ENCODE measurements around the gene TRIM38.

The TRIM38 gene

GRCh38 chr6:25968769-25969168 is 6.2 kb downstream of the TRIM38 start:
- Histone ChIP-seq H3K36me3 (ENCODE audit: control insufficient read depth in 1 of 2, insufficient read depth in 2 of 2, low read length in 2 of 2) (peaks cover 36 to 73% of the 10 kb centered on the region in 2 donors), H3K27me3 (ENCODE audit: control insufficient read depth in 1 of 2, insufficient read depth in 2 of 2, low read length in 2 of 2) (no peaks in the 10 kb centered on the region), H3K27ac (ENCODE audit: low read depth, low read length) (no peak overlapping the region), H3K4me3 (ENCODE audit: low read depth in 1 of 2, low read length in 2 of 2) (no peak overlapping the region), H3K4me1 (ENCODE audit: control insufficient read depth in 1 of 2, insufficient read depth in 2 of 2, low read length in 2 of 2) (peaks cover 38 to 50% of the 10 kb centered on the region in 2 donors), H3K9ac (ENCODE audit: low read depth in 1 of 2, low read length in 2 of 2) (no peak overlapping the region), H3K9me3 (ENCODE audit: control insufficient read depth in 1 of 2, low read length in 2 of 2) (no peaks in the 10 kb centered on the region)

DNA sequence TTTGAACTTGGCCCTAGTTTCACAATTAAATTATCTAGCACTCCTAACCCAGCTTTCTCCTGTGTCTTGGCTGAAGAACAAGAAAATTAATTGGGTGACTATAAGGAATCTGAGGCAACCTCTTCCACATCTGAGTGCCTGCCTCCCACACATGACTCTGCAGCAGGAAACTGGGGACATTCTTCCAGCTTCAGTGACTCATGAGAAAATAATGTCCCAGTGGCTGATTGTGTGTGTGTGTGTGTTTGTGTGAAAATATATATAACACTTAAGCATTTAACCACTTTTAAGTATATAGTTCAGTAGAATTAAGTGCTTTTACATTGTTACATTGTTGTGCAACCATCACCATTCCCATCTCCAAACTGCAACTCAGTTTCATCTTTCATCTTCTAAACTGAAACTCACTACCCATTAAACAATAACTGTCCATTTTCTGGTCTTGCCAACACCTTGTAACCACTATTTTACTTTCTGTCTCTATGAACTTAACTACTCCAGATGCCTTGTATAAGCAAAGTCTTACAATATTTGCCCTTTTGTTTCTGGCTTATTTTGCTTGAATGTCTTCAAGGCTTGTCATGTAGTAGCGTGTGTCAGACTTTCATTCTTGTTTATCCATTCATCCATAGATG is 8.7 kb downstream of the TRIM38 start:
- no peak overlapping the region for H3K27ac ChIP-seq (ENCODE audit: low read depth, low read length)
- H3K36me3 ChIP-seq (ENCODE audit: control insufficient read depth in 1 of 2, insufficient read depth in 2 of 2, low read length in 2 of 2) = peaks cover 50 to 90% of the 10 kb centered on the region in 2 donors
- no peak overlapping the region for H3K4me3 ChIP-seq (ENCODE audit: low read depth in 1 of 2, low read length in 2 of 2)

GRCh38 chr6:25972128-25972527 is 9.5 kb downstream of the TRIM38 start:
- Histone ChIP-seq H3K4me3 (ENCODE audit: low read depth in 1 of 2, low read length in 2 of 2) (no peak overlapping the region), H3K9ac (ENCODE audit: low read depth in 1 of 2, low read length in 2 of 2) (no peak overlapping the region), H3K4me1 (ENCODE audit: control insufficient read depth in 1 of 2, insufficient read depth in 2 of 2, low read length in 2 of 2) (peaks cover 10 to 42% of the 10 kb centered on the region in 2 donors), H3K9me3 (ENCODE audit: control insufficient read depth in 1 of 2, low read length in 2 of 2) (no peaks in the 10 kb centered on the region), H3K27ac (ENCODE audit: low read depth, low read length) (no peak overlapping the region), H3K27me3 (ENCODE audit: control insufficient read depth in 1 of 2, insufficient read depth in 2 of 2, low read length in 2 of 2) (no peaks in the 10 kb centered on the region), H3K36me3 (ENCODE audit: control insufficient read depth in 1 of 2, insufficient read depth in 2 of 2, low read length in 2 of 2) (peaks cover 49 to 89% of the 10 kb centered on the region in 2 donors)

More for the DNA sequence above, 8.7 kb downstream of the TRIM38 start:
- no peak overlapping the region for H3K9ac ChIP-seq (ENCODE audit: low read depth in 1 of 2, low read length in 2 of 2)
- peaks cover 19 to 50% of the 10 kb centered on the region in 2 donors for H3K4me1 ChIP-seq (ENCODE audit: control insufficient read depth in 1 of 2, insufficient read depth in 2 of 2, low read length in 2 of 2)
- no peaks in the 10 kb centered on the region for H3K9me3 ChIP-seq (ENCODE audit: control insufficient read depth in 1 of 2, low read length in 2 of 2)
- H3K27me3 ChIP-seq (ENCODE audit: control insufficient read depth in 1 of 2, insufficient read depth in 2 of 2, low read length in 2 of 2) = no peaks in the 10 kb centered on the region

GRCh38 chr6:25972902-25973301 is 10.3 kb downstream of the TRIM38 start:
- no peaks in the 10 kb centered on the region for H3K27me3 ChIP-seq (ENCODE audit: control insufficient read depth in 1 of 2, insufficient read depth in 2 of 2, low read length in 2 of 2)
- no peak overlapping the region for H3K27ac ChIP-seq (ENCODE audit: low read depth, low read length)
- no peaks in the 10 kb centered on the region for H3K9me3 ChIP-seq (ENCODE audit: control insufficient read depth in 1 of 2, low read length in 2 of 2)
- peaks cover 3 to 34% of the 10 kb centered on the region in 2 donors for H3K4me1 ChIP-seq (ENCODE audit: control insufficient read depth in 1 of 2, insufficient read depth in 2 of 2, low read length in 2 of 2)
- no peak overlapping the region for H3K9ac ChIP-seq (ENCODE audit: low read depth in 1 of 2, low read length in 2 of 2)
- peaks cover 49 to 92% of the 10 kb centered on the region in 2 donors for H3K36me3 ChIP-seq (ENCODE audit: control insufficient read depth in 1 of 2, insufficient read depth in 2 of 2, low read length in 2 of 2)
- H3K4me3 ChIP-seq (ENCODE audit: low read depth in 1 of 2, low read length in 2 of 2) = no peak overlapping the region

- peaks cover 0 to 28% of the 10 kb centered on the region in 2 donors for H3K4me1 ChIP-seq (ENCODE audit: control insufficient read depth in 1 of 2, insufficient read depth in 2 of 2, low read length in 2 of 2)
- H3K4me3 ChIP-seq (ENCODE audit: low read depth in 1 of 2, low read length in 2 of 2) = no peak overlapping the region
- H3K36me3 ChIP-seq (ENCODE audit: control insufficient read depth in 1 of 2, insufficient read depth in 2 of 2, low read length in 2 of 2) = peaks cover 48 to 85% of the 10 kb centered on the region in 2 donors
- H3K9ac ChIP-seq (ENCODE audit: low read depth in 1 of 2, low read length in 2 of 2) = no peak overlapping the region
- no peaks in the 10 kb centered on the region for H3K27me3 ChIP-seq (ENCODE audit: control insufficient read depth in 1 of 2, insufficient read depth in 2 of 2, low read length in 2 of 2)
- H3K9me3 ChIP-seq (ENCODE audit: control insufficient read depth in 1 of 2, low read length in 2 of 2) = no peaks in the 10 kb centered on the region
- no peak overlapping the region for H3K27ac ChIP-seq (ENCODE audit: low read depth, low read length)
Measured at GRCh38 chr6:25973923-25974555, 11.4 kb downstream of the TRIM38 start.

GRCh38 chr6:25975923-25976560 is 13.4 kb downstream of the TRIM38 start:
- Histone ChIP-seq H3K27ac (ENCODE audit: low read depth, low read length) (no peak overlapping the region), H3K27me3 (ENCODE audit: control insufficient read depth in 1 of 2, insufficient read depth in 2 of 2, low read length in 2 of 2) (no peaks in the 10 kb centered on the region), H3K4me1 (ENCODE audit: control insufficient read depth in 1 of 2, insufficient read depth in 2 of 2, low read length in 2 of 2) (peaks cover 0 to 24% of the 10 kb centered on the region in 2 donors), H3K9ac (ENCODE audit: low read depth in 1 of 2, low read length in 2 of 2) (no peak overlapping the region), H3K9me3 (ENCODE audit: control insufficient read depth in 1 of 2, low read length in 2 of 2) (no peaks in the 10 kb centered on the region), H3K4me3 (ENCODE audit: low read depth in 1 of 2, low read length in 2 of 2) (no peak overlapping the region), H3K36me3 (ENCODE audit: control insufficient read depth in 1 of 2, insufficient read depth in 2 of 2, low read length in 2 of 2) (peaks cover 47 to 77% of the 10 kb centered on the region in 2 donors)

DNA sequence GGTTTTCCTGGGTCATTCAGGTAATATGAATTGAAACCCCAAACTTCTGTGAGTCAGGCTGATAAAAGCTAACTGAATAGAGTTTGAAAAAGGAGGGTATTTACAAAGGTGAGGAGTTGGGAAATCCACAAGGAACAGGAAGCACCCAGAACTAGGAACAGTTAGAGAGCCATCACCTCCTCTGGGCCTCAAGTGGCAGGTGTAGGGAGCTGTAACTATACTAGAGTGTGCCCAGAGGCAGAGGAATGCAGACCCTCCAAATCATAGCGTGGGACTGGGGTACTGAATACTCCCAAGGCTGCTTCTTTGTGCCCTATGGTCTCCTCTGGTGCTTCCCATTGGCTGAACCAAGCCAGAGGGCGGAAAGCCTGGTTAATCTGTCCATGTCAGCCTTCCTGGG is 18.3 kb downstream of the TRIM38 start:
- H3K4me3 ChIP-seq (ENCODE audit: low read depth in 1 of 2, low read length in 2 of 2) = no peak overlapping the region
- H3K27ac ChIP-seq (ENCODE audit: low read depth, low read length) = no peak overlapping the region
- peaks cover 33 to 76% of the 10 kb centered on the region in 2 donors for H3K36me3 ChIP-seq (ENCODE audit: control insufficient read depth in 1 of 2, insufficient read depth in 2 of 2, low read length in 2 of 2)
- H3K4me1 ChIP-seq (ENCODE audit: control insufficient read depth in 1 of 2, insufficient read depth in 2 of 2, low read length in 2 of 2) = no peaks in the 10 kb centered on the region
- no peaks in the 10 kb centered on the region for H3K27me3 ChIP-seq (ENCODE audit: control insufficient read depth in 1 of 2, insufficient read depth in 2 of 2, low read length in 2 of 2)
- H3K9me3 ChIP-seq (ENCODE audit: control insufficient read depth in 1 of 2, low read length in 2 of 2) = no peaks in the 10 kb centered on the region
- H3K9ac ChIP-seq (ENCODE audit: low read depth in 1 of 2, low read length in 2 of 2) = no peak overlapping the region

GRCh38 chr6:25981568-25982263 is 19.1 kb downstream of the TRIM38 start:
- Histone ChIP-seq H3K9ac (ENCODE audit: low read depth in 1 of 2, low read length in 2 of 2) (no peak overlapping the region), H3K4me3 (ENCODE audit: low read depth in 1 of 2, low read length in 2 of 2) (no peak overlapping the region), H3K27ac (ENCODE audit: low read depth, low read length) (no peak overlapping the region), H3K27me3 (ENCODE audit: control insufficient read depth in 1 of 2, insufficient read depth in 2 of 2, low read length in 2 of 2) (no peaks in the 10 kb centered on the region), H3K36me3 (ENCODE audit: control insufficient read depth in 1 of 2, insufficient read depth in 2 of 2, low read length in 2 of 2) (peaks cover 27 to 68% of the 10 kb centered on the region in 2 donors), H3K4me1 (ENCODE audit: control insufficient read depth in 1 of 2, insufficient read depth in 2 of 2, low read length in 2 of 2) (no peaks in the 10 kb centered on the region), H3K9me3 (ENCODE audit: control insufficient read depth in 1 of 2, low read length in 2 of 2) (no peaks in the 10 kb centered on the region)

GRCh38 chr6:25984265-25984664 is 21.7 kb downstream of the TRIM38 start:
- H3K27ac ChIP-seq (ENCODE audit: low read depth, low read length) = no peak overlapping the region
- H3K36me3 ChIP-seq (ENCODE audit: control insufficient read depth in 1 of 2, insufficient read depth in 2 of 2, low read length in 2 of 2) = peaks cover 24 to 57% of the 10 kb centered on the region in 2 donors
- H3K4me3 ChIP-seq (ENCODE audit: low read depth in 1 of 2, low read length in 2 of 2) = no peak overlapping the region
- H3K9me3 ChIP-seq (ENCODE audit: control insufficient read depth in 1 of 2, low read length in 2 of 2) = no peaks in the 10 kb centered on the region
- no peaks in the 10 kb centered on the region for H3K4me1 ChIP-seq (ENCODE audit: control insufficient read depth in 1 of 2, insufficient read depth in 2 of 2, low read length in 2 of 2)
- no peak overlapping the region for H3K9ac ChIP-seq (ENCODE audit: low read depth in 1 of 2, low read length in 2 of 2)
- no peaks in the 10 kb centered on the region for H3K27me3 ChIP-seq (ENCODE audit: control insufficient read depth in 1 of 2, insufficient read depth in 2 of 2, low read length in 2 of 2)

- no peak overlapping the region for H3K4me3 ChIP-seq (ENCODE audit: low read depth in 1 of 2, low read length in 2 of 2)
- H3K27me3 ChIP-seq (ENCODE audit: control insufficient read depth in 1 of 2, insufficient read depth in 2 of 2, low read length in 2 of 2) = no peaks in the 10 kb centered on the region
- no peaks in the 10 kb centered on the region for H3K9me3 ChIP-seq (ENCODE audit: control insufficient read depth in 1 of 2, low read length in 2 of 2)
- H3K4me1 ChIP-seq (ENCODE audit: control insufficient read depth in 1 of 2, insufficient read depth in 2 of 2, low read length in 2 of 2) = no peaks in the 10 kb centered on the region
- no peak overlapping the region for H3K27ac ChIP-seq (ENCODE audit: low read depth, low read length)
- H3K9ac ChIP-seq (ENCODE audit: low read depth in 1 of 2, low read length in 2 of 2) = no peak overlapping the region
- H3K36me3 ChIP-seq (ENCODE audit: control insufficient read depth in 1 of 2, insufficient read depth in 2 of 2, low read length in 2 of 2) = peaks cover 12 to 31% of the 10 kb centered on the region in 2 donors
Measured at GRCh38 chr6:25987845-25988244, 25.2 kb downstream of the TRIM38 start.
